GM19099 (cell line): ENCODE measurements around the gene FITM2.

ENCODE experiments used
- POLR2A ChIP-seq: IDR thresholded peaks from 3 replicates; pipeline ENCODE4 v1.6.1; 2011; ENCODE audit warnings: low read depth; ENCODE audit not compliant: insufficient read length; ENCODE audit errors: extremely low read depth

The FITM2 gene

DNA sequence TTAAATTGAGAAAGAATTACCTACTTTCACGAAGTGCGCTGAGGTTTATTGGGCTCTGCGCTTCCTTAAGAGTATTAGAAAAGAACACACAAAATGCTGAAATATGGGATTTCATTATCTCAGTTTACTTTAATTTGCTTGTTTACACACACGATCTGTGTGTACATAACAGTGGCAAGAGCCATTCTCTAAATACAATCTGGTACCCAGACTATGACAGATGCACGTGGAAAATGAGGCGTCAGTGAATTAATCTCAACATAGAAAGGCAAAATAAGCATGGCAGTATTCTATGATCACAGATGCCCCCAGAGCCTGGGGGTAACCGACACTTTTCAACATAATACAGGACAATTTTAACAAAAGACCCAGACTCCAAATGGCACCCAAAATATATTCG, 8.3 kb downstream of the FITM2 start:
- no peak for TF ChIP-seq POLR2A

DNA sequence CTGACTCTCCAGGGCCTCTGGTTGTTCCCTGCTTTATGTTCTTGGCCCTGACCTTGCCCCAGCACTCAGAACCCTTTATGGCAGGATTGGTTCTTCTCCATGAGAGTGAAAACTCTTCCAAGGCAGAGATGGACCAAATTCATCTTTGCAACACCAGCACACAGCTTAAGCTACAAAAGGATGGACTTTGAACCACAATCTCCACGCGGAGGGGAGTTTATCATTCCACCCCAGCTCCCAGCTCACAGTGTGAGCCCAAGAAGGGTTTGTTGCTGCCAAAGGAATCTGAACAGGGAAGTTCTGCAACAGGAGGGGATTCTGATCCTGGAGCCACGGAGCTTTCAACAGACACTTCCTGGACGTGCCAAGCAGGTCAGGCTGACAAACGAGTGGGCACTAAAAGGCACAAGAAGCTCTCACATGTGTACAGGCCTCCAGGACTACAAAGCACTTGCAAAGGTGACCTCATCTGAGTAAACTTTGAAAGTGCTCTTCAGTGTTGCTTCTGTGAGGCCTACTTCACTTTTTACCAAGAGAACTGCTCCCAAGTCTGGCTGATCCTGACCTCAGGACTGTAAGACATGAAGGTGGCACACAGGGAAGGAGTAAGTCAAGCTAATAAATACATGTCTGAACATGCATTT, 8.9 kb downstream of the FITM2 start:
- TF ChIP-seq POLR2A = no peak

DNA sequence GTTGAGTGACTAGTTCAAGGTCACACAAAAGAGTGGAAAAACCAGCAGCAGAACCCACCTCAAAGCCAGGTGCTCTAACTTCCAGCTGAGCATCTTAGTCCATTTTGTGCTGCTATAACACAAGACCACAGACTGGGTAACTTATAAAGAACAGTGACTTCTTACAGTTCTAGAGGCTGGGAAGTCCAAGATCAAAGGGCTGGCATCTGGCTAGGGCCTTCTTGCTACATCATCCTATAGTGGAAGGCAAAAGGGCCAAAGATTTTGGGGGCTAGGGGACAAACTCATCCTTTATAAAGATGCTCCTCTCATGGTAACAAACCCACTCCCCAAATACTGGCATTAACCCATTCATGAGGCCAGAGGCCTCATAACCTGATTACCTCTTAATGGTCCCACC, 9.7 kb downstream of the FITM2 start:
- no peak for TF ChIP-seq POLR2A

DNA sequence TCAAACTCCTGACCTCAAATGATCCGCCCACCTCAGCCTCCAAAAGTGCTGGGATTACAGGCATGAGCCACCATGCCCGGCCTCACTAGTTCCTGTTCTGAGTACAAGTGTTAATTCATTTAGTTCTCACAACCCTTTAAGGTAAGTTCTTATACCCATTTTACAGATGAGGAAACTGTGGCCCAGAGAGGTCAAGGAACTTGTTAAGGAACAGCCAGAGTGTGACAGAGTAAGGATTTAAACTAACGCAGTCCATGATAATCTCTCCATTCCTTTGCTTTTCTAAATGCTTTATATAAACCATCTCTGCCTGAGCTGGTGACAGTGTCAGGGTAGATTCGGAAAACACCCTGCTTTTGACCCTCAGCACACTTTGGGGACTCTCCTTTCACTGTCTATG, 13.3 kb downstream of the FITM2 start:
- TF ChIP-seq POLR2A = no peak

DNA sequence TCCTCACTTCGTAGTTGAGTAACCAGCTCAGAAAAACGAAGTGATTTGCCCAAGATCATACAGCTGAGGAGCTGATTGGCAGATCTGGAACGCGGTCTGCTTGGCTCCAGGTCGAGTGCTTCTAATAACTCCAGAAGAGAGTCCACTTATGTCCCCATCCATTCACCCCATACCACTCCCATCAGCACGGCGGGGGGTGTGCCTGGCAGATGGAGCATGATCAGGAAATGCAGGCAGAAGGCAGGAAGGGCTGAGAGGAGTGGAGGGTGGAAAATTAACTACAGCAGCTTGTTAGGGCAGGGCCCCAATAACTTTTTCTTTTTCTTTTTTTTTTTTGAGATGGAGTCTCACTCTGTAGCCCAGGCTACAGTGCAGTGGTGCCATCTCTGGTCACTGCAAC, 15.0 kb downstream of the FITM2 start:
- no peak for TF ChIP-seq POLR2A

DNA sequence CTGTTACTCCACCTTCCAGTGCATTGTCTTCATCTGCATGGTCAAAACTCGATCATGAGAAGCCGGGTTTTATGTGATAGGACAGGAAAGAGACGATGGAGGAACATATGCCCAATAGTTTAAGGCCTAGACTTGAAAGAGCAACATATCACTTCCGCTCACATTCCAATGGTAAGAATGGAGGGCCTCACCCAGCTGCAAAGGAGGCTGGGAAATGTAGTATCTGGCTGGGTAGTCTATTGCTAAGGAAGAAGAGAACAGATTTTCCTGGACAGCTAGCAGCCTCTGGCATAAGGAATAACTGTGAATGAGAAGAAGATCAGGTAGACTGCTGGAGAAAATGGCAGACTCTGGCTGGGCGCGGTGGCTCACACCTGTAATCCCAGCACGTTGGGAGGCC, 19.2 kb downstream of the FITM2 start:
- TF ChIP-seq POLR2A = no peak

DNA sequence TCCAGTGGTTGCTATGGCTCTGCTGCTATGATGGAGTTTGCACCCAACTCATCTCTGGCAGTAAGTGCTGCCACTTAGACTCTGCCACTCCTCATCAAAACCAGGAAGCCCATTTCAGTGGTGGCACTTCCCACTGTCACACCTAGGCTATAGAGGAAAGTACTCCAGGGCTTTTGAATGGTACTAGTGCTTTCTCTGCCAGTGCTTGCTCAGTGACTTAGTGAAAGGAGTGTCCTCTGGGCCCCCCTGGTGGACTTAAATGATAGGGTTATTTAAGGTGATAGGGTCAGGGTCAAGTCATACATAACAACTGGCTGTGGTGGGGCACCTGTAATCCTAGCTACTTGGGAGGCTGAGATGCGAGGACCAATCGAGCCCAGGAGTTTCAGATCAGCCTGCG, 22.8 kb downstream of the FITM2 start:
- TF ChIP-seq POLR2A = no peak

DNA sequence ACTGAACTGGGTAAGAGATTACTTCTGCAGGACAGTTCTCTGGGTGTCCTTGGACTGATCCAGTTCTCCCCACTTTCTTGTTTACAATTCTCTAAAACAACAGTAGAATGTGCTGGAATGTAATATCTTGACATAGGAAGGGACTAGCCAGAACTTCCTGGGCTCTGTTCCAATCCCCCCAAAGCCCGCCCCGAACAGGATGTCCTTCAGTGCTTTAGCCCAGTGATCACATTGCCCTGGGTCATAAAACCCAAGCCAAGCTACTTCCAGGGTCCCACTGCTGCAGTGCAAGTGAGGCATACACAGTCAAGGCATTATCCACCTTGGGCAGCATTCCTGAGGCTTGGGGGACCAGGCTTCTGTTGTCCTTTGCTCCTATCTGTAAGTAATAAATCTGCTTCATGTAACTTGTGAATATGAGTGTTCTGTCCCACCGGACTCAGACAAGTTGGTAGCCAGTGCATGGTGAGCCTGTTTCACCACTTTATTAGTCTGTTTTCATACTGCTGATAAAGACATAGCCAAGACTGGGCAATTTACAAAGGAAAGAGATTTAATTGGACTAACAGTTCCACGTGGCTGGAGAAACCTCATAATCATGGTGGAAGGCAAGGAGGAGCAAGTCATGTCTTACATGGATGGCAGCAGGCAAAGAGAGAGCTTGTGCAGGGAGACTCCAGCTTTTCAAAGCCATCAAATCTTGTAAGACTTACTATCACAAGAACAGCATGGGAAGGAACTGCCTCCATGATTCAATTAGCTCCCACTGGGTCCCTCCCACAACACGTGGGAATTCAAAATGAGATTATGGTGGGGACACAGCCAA, 23.5 kb downstream of the FITM2 start:
- no peak for TF ChIP-seq POLR2A

DNA sequence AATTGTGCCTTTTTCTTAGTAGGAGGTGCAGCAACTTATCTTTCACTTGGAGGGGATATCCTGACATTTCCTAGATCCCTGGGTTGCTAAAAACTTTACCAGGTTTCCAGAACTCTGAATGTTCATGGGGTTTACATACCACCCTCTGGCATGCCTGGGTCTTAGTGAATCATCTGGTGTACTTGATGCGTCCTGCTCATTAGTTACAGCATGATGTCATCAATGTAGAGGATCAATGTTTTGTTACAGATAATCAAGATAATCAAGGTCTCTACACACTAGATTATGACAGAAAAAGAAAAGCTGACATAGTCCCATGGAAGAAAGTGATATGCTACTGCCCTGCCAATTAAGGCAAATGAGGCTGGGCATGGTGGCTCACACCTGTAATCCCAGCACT, 27.0 kb downstream of the FITM2 start:
- TF ChIP-seq POLR2A = no peak

DNA sequence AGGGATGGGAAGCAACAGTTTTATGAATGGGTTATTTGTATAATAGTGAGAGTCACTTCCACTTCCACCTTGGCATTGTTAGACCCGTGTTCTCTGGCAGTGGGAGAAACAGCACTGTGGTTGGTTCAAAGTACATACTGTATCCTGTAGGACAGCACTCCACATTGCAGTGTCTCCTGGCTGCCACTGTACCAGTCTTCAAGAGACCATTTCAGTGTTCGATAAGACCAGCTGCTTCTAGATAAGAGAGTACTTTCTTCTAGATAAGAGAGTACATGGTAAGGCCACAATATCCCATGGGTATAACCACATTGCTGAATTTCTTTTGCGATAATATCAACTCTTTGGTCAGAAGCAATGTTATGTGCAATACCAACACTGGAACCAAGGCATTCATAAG, 28.8 kb downstream of the FITM2 start:
- TF ChIP-seq POLR2A = no peak

DNA sequence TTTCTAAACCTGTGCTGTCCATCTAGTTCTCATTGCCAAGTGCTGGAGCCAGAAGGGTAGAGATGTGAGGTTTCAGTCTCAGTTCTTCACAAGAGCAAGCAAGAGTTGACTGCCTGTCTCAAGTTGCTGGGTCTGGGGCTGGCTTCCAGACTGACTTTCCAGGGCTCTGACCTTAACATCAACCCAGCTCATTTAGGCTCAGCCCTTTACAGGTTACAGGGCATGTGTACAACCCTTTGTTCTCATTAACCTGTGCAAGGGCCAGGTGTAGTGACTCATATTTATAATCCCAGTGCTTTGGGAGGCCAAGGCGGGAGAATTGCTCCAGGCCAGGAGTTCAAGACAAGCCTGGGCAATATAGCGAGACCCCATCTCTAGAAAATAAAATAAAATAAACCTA, 30.6 kb downstream of the FITM2 start:
- TF ChIP-seq POLR2A = no peak

DNA sequence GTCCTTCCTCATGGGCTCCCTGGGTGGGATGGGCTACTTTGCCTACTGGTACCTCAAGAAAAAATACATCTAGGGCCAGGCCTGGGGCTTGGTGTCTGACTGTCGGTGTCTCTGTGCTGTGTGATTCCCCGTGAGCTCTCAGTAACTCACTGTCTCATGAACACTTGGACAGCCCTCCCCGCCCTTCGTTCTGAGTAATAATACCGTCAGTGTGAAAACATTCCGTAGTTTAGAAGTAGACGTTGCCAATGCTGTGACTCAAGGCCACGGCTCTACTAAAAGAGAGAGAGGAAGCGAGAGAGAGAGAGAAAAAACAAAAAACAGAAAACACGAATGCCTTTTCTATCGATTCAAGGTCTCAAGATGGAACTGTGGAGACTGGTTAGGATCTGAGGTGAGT, 31.8 kb downstream of the FITM2 start:
- TF ChIP-seq POLR2A = no peak

DNA sequence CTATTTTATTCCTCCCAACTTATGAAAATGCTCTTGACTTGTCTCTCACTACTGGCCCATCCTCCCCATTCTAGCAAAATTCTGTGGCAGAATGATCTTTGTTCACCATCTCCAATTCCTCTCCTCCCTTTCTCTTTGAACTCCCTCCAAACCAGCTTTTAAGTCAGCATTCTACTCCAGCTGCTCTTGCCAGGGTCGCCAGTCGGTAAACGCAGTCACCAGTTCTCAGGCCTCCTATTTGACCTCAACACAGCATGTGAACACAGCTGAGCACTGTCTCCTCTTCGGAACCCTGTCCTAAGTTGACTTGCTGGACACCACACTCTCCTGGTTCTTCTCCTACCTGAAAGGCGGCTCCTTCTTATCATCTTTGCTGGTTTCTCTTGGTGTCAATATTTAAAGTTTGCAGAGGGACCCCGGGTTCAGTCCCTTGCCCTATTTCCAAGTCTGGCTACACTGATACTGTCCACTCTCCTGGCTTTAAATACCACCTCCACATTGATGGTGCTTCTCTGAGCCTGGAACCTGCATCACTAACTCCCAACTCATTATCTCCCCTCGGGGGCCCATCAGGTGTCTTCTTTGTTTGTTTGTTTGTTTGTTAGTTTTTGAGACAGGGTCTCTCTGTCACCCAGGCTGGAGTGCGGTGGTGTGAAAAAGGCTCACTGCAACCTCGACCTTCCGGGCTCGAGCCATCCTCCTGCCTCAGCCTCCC, 36.5 kb downstream of the FITM2 start:
- TF ChIP-seq POLR2A = no peak

DNA sequence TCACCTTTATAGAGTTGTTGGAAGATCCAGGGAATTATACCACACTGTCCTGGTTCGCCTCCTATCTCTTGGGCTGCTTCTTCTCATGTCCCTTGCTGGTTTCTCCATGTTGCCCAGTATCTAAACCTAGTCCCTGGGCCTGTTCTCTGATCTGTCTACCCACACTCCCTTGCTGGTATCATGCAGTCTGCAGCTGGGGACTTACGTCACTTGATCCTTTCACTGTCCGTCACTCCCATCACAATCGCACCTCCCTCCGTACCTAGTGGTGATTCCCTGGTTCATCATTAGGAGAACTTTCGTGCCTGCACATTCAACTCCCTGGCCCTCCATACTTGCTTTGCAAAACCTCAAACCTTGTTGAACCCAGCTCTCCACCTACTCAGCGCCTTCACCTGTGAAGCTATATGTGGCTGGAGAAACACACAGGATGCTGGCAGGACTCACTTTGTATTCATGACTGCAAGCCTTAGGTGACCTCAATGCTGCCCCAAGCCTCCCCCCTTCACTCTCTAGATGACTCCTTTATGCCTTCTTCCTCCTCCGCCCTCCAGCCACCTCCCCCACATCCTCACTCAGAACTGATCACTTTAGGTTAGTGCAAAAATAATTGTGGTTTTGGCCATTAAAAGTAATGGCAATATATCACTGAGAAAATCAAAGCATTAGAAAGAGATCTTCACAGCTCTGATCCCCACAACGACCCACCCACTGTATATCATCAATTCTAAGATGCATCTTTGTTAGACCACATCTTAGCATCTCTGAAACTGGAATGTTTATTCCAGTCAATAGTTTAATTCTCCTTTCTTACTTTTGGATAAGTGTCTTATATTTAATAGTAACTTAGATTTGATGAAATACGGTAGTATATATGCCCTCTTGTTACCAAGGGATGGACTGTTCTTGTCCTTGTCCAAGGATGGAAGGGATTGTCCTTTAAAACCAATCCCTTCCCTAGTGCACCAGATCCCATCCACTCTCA, 37.5 kb downstream of the FITM2 start:
- no peak for TF ChIP-seq POLR2A

DNA sequence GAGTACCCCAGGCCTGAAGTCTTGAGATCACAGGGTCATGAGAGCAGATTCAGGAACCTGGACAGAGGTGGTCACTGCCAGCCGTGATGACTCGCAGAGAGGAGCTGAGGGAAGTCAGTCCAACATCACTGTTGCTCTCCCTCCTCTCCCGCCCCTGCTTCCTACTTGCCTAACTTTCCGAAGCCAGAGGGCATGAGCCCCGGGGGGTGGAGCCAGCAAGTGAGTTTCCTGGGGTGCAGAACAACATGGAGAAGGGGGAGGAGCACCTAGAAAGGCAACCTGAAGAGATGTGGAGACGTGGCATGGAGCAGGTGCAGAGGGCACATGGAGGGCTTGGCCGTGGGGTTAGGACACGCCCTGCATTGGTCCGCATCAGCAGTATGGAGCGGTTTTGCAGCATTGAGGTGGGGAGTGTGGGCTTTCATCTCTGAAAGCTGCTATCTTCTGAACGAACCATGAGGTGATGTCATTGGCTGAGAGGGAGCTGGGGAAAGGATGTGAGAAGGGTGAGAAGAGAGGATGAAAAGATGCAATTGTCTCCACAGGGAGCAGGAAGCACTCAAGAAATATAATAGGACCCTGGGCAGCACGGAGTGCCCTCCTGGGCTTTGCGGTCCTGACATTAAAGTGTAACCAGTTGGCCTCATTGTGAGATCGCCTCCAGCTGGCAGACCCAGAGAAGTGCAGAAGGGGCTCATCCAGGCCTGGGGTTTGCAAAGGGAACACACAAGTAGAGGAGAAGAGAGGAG, 38.9 kb downstream of the FITM2 start:
- TF ChIP-seq POLR2A = no peak

DNA sequence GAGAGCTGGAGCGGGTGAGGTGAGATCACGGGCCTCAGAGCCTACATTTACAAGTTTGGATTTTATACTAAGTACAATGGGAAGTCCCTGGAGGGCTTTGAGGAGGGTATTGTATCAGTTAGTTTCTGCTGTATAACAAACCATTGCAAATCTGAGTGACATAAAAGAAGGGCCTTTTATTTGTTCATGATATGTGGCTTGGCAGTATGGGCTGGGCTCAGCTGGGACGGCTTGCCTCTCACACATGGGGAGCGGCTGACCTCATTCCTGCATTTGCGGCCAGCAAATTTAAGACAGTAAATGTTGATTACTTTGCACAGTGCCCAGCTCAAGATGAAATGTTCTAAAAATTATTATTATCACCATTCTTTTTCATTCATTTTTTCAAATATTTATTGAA, 42.2 kb downstream of the FITM2 start:
- TF ChIP-seq POLR2A = no peak
